Epithelial cell of esophagus (primary cell): ENCODE results near the gene UNKL.

Source experiments
- DNase-seq: peaks from one replicate; pipeline ENCODE4 v3.0.0; 2010; ENCODE audit warnings: low read depth
- H3K4me3 ChIP-seq: 2 replicates; pipeline ENCODE4 v1.5.1; 2011; ENCODE audit warnings: mild to moderate bottlenecking, low read length, control low read depth
- TF ChIP-seq, protein P1 (sequence below): IDR thresholded peaks from 2 replicates; pipeline ENCODE4 v1.5.1; 2011; ENCODE audit warnings: low read depth, mild to moderate bottlenecking, low read length, control low read depth, inconsistent platforms; ENCODE audit not compliant: insufficient read depth; ENCODE audit errors: missing control alignments

The UNKL gene

DNA sequence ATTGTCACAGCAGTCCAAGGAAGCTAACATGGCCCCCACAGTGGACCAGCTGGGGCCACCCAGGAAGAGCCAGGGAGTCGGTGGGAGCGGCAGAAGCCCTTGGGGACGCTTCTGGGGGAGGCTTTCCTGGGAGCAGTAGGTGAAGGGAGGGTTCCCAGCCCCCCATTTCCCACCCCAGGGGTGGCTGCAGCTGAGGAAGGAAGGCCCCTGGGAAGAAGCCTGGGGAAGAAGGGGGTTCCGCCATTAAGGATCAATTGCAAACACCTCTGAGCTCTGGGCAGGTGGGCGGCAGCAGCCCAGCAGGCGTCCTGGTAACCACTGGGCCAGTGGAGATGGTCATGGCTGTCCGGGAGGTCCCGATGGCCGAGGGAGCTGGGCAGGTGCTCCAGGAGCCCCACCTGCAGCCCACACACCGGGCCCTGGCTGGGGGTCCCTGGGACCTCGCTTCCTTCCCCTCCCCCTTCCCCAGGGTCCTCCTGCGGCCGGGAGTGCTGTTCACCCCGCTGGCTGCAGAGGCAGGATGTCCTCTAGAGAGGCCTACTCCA is 15.8 kb upstream of the UNKL start:
- TF ChIP-seq, protein P1, sequence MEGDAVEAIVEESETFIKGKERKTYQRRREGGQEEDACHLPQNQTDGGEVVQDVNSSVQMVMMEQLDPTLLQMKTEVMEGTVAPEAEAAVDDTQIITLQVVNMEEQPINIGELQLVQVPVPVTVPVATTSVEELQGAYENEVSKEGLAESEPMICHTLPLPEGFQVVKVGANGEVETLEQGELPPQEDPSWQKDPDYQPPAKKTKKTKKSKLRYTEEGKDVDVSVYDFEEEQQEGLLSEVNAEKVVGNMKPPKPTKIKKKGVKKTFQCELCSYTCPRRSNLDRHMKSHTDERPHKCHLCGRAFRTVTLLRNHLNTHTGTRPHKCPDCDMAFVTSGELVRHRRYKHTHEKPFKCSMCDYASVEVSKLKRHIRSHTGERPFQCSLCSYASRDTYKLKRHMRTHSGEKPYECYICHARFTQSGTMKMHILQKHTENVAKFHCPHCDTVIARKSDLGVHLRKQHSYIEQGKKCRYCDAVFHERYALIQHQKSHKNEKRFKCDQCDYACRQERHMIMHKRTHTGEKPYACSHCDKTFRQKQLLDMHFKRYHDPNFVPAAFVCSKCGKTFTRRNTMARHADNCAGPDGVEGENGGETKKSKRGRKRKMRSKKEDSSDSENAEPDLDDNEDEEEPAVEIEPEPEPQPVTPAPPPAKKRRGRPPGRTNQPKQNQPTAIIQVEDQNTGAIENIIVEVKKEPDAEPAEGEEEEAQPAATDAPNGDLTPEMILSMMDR = no peak
- no peak overlapping the region for H3K4me3 ChIP-seq
- no peak for DNase-seq

DNA sequence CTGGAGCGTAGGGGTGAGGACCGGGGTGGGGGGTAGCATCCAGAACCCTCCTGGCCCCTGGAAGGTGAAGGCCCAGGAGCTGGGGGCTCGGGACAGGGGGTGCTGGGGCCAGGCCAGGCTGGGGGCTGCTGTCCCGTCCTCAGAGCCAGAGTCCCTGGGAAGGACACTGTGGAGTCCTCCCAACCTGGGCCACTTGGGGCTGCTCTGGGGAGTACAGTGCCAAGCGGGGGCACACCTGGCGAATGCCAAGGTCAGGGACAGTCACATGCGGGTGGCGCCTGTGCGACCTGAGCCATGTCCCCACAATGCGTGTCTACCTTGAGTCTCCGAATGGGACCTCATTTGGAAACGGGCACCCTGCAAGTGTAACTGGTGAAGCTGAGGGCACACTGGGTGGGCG is 15.1 kb upstream of the UNKL start:
- no peak overlapping the region for H3K4me3 ChIP-seq
- no peak for DNase-seq
- TF ChIP-seq, protein P1 = no peak

DNA sequence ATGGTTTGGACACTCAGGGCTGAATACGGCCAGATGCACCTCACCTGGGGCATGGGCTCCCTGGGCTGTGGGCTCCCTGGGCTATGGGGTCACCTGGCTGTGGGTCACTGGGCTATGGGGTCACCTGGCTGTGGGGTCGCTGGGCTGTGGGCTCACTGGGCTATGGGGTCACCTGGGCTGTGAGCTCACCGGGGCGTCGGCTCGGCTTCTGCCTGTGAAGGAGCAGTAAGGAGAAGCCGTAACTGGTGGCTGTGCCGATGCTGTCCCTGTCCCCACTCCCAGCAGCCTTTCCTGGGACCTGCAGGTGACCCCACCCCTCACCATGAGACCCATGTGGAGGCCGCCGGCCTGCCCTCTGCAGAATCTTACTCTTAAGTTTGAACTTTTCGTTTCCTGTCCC is 14.5 kb upstream of the UNKL start:
- TF ChIP-seq, protein P1 = no peak
- no peak for DNase-seq
- no peak overlapping the region for H3K4me3 ChIP-seq

DNA sequence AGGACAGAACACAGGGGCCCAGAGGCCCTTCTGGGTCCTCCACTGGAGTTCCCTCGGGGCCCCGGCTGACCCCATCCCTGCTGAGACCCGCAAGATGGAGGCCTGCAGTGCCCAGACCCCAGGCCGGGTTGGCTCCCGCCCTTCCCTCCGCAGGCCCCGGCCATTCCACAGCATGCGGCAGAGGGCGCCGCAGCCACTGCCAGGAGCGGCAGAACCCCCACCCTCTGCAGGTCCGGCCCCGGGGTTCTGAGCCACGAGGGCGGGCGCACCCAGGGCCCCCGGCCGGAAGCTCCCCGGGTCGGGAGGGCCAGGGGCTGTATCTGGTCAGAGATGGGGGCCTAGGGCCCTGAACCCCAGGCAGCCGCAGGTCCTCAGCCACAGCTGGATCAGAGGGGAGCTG is 14.0 kb upstream of the UNKL start:
- H3K4me3 ChIP-seq = no peak overlapping the region
- TF ChIP-seq, protein P1 = peak; percentile 22
- no peak for DNase-seq

DNA sequence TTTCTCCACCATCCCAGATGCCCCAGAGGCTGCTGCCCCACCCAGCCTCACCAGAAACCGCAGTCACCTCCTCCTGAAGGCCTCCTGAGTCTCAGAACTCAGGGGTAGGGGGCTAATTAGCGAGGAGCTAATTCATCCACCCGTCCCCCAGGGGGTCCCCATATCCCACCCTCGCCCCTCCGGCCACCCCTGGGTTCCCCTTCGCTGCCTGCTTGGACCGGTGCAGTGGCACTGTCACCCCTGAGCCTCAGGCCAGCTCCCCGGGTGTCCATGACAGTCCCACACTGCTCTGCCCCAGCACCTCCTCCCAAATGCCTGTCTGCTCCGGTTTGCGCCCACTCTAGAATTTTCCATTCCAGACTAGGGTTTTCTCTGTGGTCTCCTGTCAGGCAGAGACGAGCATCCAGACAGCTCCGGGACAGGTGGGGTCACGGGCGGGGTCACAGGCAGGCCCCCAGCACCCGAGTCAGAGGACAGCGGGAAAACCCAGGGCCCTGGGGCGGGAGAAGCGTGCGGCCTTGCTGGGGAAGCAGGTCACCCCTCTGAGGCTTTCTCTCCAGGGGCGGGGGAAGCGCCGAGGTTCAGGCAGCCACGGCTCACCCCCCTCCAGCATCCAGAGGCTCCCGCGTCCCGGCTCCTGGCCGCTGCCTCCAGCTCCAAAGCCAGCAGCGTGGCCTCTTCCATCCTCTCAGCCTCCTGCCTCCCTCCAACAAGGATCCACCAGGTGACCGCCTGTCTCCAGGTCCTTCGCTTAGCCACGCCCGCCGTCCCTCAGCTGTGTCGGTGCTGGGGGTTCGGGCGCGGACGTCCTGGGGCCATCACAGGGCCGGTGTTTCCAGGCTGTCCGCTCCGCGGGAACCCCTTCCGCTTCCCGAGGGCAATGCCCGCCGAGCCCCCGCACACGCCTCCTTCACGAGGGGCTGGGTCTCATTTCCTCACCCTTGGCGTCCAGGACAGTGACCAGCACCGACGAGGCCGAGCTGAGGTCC is 13.3 kb upstream of the UNKL start:
- TF ChIP-seq, protein P1 = no peak
- DNase-seq = no peak
- no peak overlapping the region for H3K4me3 ChIP-seq

DNA sequence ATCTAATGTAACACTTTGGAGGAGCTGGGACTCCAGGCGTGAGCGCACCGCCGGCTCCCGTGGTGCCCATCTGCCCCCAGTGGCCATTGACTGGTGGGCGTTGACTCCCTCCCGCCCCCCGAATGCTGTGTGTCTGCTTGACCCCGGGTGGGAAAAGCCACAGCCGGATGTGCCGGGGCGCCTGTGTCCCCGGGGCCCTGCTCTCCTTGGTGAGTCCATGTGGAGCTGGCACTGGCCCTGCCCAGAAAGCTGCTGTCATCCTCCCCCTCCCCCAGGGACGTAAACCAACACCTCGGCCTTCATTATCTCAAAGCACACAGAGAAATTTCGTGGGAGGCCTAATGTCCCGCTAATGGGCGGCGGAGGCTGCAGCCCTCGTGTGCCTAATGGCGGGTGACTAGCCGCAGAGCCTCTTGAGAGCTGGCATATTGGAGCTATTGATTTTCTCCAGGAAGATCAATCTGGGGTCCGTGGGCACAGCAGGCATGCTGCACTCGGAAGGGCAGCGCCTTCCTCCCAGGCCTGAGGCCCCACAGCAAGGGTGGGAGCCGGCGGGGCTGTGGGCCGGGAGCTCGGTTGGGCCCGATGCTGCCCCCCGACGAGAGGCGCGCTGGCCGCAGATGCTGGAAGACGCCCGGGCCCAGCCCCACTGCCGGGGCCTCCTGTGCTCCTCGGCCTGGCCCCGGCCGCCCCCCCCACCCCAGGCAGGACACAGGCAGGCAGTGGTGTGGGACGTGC is 12.4 kb upstream of the UNKL start:
- TF ChIP-seq, protein P1 = no peak

More for the DNA sequence above, 12.4 kb upstream of the UNKL start:
- no peak for DNase-seq
- no peak overlapping the region for H3K4me3 ChIP-seq
